GM12878 (cell line): ENCODE measurements around the gene RBL2.

Experiments used
- ATF2 ChIP-seq: IDR thresholded peaks from 2 replicates; pipeline ENCODE4 v1.6.1; 2012; ENCODE audit warnings: low read length, inconsistent platforms
- MYC ChIP-seq: IDR thresholded peaks from 2 replicates; pipeline ENCODE4 v1.6.1; 2011; ENCODE audit warnings: mild to moderate bottlenecking, low read length, moderate library complexity, inconsistent platforms; ENCODE audit not compliant: insufficient read depth, insufficient replicate concordance, insufficient read length, severe bottlenecking
- PBX3 ChIP-seq: IDR thresholded peaks from 2 replicates; pipeline ENCODE4 v1.6.1; 2011; ENCODE audit warnings: mild to moderate bottlenecking, low read depth, low read length, moderate library complexity; ENCODE audit not compliant: insufficient replicate concordance
- POLR2A ChIP-seq: IDR thresholded peaks from 2 replicates; pipeline ENCODE4 v1.6.1; 2011; ENCODE audit warnings: low read depth, mild to moderate bottlenecking, low read length
- POLR2AphosphoS5 ChIP-seq: IDR thresholded peaks from 2 replicates; pipeline ENCODE4 v1.6.1; 2011; ENCODE audit warnings: mild to moderate bottlenecking, low read length, inconsistent platforms
- RELA ChIP-seq: fragments of 450-650 bp; IDR thresholded peaks from 2 replicates; pipeline ENCODE4 v1.8.0; 2014; ENCODE audit warnings: borderline replicate concordance; ENCODE audit not compliant: partially characterized antibody

GRCh38 chr16:53429221-53429943, 4.9 kb upstream of the RBL2 start:
- TF ChIP-seq PBX3 (no peak), ATF2 (no peak), MYC (no peak), POLR2AphosphoS5 (no peak), RELA (no peak), POLR2A (no peak)
